Measurements from ENCODE around the gene CATSPERE. TPM values are rescaled to one million over a fixed set of nuclear protein-coding genes. Genes with fewer than 3 reads are reported as not detected.
A peak's percentile ranks its signal among the peaks of the same experiment; 100 is the strongest.

CATSPERE gene
- total and polyA plus RNA-seq, 9 of the 15 experiments (the other 6 are each of a cell fraction or from before 2014, with no cell fraction given) = 0.06 to 0.16 (median 0.09) TPM; not detected in 3

- no peak for TF ChIP-seq ZBTB40 (IDR thresholded peaks at IDR 0.05)
- TF ChIP-seq ZBTB40 (CRISPR knock-in tag; IDR thresholded peaks at IDR 0.05) = no peak
- TF ChIP-seq NRF1 (conservative IDR thresholded peaks at IDR 0.05 in 1 of 2, IDR thresholded peaks at IDR 0.05 in 1 of 2) = no peak
- peak; percentile 38; the same call in 1 of the 2 replicates for TF ChIP-seq MAFK (IDR thresholded peaks at IDR 0.05; ENCODE audit: low read length)
- no peak for TF ChIP-seq PML (IDR thresholded peaks at IDR 0.05; ENCODE audit: low read length)
- TF ChIP-seq TAF9B (IDR thresholded peaks at IDR 0.05; ENCODE audit: partially characterized antibody) = no peak
- peak; percentile 85 for TF ChIP-seq ZNF316 (IDR thresholded peaks at IDR 0.05)
- peak; percentile 77 for TF ChIP-seq MAFG (tag; conservative IDR thresholded peaks at IDR 0.05)
- TF ChIP-seq GATAD2B (IDR thresholded peaks at IDR 0.05; ENCODE audit: borderline replicate concordance) = no peak
- peak; percentile 75 for TF ChIP-seq C11orf30 (IDR thresholded peaks at IDR 0.05; ENCODE audit: low read depth)
- TF ChIP-seq CUX1 (CRISPR knock-in tag; IDR thresholded peaks at IDR 0.05) = no peak
- no peak for TF ChIP-seq RBM39 (optimal IDR thresholded peaks at IDR 0.05; ENCODE audit: low read depth, low read length)
- TF ChIP-seq ZEB2 (IDR thresholded peaks at IDR 0.05) = no peak
- TF ChIP-seq KLF16 (IDR thresholded peaks at IDR 0.05) = no peak
- TF ChIP-seq SIN3A (IDR thresholded peaks at IDR 0.05; ENCODE audit: borderline replicate concordance in 2 of 2, control insufficient read depth in 1 of 2, low read depth in 2 of 2, low read length in 2 of 2) = no peak
- TF ChIP-seq MAFF (IDR thresholded peaks at IDR 0.05; ENCODE audit: low read length) = 0 out of 2 replicates have a peak, but pooled peaks have one; percentile 27
- no peak for TF ChIP-seq SP2 (IDR thresholded peaks at IDR 0.05; ENCODE audit: extremely low read depth, low read depth, low read length, poor library complexity, severe bottlenecking)
Measured at GRCh38 chr1:244633140-244633539, 172.1 kb downstream of the CATSPERE start (continued).
